SH-SY5Y (cell line): ENCODE results near the gene ATP6V0D1.

ENCODE experiments used
- GATA2 ChIP-seq: IDR thresholded peaks from 2 replicates; pipeline ENCODE4 v1.6.1; 2011; ENCODE audit warnings: mild to moderate bottlenecking, low read depth, low read length
- GATA3 ChIP-seq: IDR thresholded peaks from 2 replicates; pipeline ENCODE4 v1.6.1; 2011; ENCODE audit warnings: low read depth, mild to moderate bottlenecking, low read length, moderate library complexity

DNA sequence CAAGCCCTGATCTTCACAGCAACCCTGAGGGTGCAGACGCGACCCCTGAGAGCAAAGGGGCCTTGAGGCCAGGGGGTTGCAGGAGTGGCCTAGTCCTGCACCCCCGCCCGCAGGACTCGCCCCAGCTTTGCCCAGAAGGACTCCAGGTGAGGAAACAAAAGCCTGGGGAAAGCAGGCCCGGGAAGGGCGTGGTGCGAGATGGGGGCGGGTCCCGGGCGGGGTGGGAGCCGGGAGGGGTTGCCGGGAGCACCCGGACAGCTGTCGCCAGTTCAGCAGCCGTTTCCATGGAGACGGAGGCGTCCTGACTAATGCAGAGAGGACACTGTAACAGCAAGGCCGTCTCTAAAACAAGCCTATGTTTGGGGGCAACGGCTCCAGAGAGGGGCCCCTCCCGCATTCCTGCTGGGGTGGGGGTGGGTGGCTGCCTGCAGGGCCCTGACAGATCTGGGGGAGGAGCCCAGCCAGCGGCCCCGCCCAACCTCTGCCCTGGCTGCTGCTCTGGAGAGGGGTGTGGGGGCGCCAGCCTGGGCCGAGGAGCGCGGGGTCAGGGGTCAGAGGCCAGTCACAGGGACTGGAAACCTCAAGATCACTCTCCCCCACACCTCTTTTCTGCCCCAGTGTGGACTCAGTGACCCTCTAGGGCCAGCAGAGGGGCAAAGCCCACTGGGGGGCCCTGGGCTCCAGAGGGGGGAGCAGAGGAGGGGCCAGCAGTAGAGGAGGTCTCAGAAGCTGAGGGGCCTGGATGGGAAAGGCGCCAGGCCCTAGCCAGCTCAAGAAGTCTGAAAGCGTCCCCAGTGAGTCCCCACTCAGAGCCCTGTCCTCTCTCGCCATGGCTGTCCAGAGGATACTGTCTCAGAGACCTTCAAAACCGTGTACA lies 84.6 kb downstream of the ATP6V0D1 start:
- TF ChIP-seq GATA2 (no peak), GATA3 (no peak)
